Ovary (tissue), 3 donors: ENCODE measurements around the gene MLX.
"Not testable (repeated sequence)": the region's sequence is repeated elsewhere in the genome, so short reads cannot be mapped to it uniquely, and the experiment has no call there.

Source experiments
- CTCF ChIP-seq, 3 donors: fragments of 450-650 bp in 2 of 3; fragments of 200-600 bp in 1 of 3; IDR thresholded peaks; one replicate each; pipeline versions ENCODE4 v1.5.1 to v1.8.0; 2016 to 2022; ENCODE audit warnings: antibody characterized with exemption in 3 of 3, mild to moderate bottlenecking in 1 of 3
- POLR2A ChIP-seq: fragments of 450-650 bp; IDR thresholded peaks from one replicate; pipeline ENCODE4 v1.6.1; 2017; ENCODE audit warnings: antibody characterized with exemption, mild to moderate bottlenecking, moderate library complexity
- donor health status: DM: no; HTN: no; CAD: no.

DNA sequence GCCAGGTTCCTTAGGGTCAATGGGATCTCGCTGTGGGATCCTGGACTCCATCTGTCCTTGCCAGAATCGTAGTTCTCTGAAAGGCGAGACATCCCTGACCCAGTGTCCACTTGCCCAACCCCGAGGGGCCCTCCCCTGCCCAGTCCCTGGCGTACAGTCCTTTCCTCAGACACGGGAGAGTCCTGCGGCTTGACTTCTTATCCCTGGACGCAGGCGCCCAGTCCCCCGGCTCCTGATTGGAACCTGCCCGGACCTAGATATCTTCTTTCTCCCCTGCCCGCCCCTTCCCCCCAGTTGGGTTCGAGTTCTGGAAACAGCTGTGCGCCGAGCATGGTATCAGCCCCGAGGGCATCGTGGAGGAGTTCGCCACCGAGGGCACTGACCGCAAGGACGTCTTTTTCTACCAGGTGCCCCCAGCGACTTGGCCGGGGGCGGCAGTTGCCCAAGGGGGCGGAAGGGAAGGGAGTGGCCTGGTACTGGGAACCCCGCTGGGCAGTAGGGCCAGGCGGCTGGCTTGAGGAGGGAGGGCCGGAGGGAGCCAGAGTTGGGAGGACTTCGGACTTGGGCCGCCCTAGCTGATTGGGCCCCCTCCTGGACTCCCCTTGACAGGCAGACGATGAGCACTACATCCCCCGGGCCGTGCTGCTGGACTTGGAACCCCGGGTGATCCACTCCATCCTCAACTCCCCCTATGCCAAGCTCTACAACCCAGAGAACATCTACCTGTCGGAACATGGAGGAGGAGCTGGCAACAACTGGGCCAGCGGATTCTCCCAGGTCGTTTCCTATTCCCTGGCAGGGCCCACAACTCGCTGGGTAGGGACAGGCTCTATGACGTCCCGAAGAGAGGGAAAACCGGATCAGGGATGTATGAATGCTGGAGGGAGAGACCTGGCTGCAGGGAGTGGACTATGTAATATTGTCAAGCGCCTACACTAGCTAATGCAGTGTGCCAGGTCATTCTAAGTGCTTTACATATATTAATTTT, 43.2 kb downstream of the MLX start:
- not testable (repeated sequence) for TF ChIP-seq CTCF (IDR thresholded peaks at IDR 0.05); POLR2A
